Trophoblast cell (in vitro differentiated cells and primary cell): Measurements from ENCODE around the gene SLC2A14.
"Not testable (repeated sequence)": the region's sequence is repeated elsewhere in the genome, so short reads cannot be mapped to it uniquely, and the experiment has no call there.

Experiments
- DNase-seq, 2 donors: peaks; one replicate each; pipeline ENCODE4 v3.0.0-alpha.2; 2016
- H2AFZ ChIP-seq: 2 replicates; pipeline ENCODE4 v1.6.1; 2013; ENCODE audit warnings: low read length, moderate library complexity, mild to moderate bottlenecking; ENCODE audit not compliant: insufficient read depth, poor library complexity
- H2AK5ac ChIP-seq: 2 replicates; pipeline ENCODE4 v1.6.1; 2013; ENCODE audit warnings: mild to moderate bottlenecking, low read length
- H2BK120ac ChIP-seq: 2 replicates; pipeline ENCODE4 v1.6.1; 2013; ENCODE audit warnings: low read length, mild to moderate bottlenecking, moderate library complexity; ENCODE audit not compliant: insufficient read depth, poor library complexity
- H2BK12ac ChIP-seq: 2 replicates; pipeline ENCODE4 v1.6.1; 2013; ENCODE audit warnings: mild to moderate bottlenecking, low read length, moderate library complexity
- H2BK5ac ChIP-seq: 2 replicates; pipeline ENCODE4 v1.6.1; 2013; ENCODE audit warnings: low read length, low read depth, moderate library complexity, mild to moderate bottlenecking; ENCODE audit not compliant: poor library complexity
- H3K14ac ChIP-seq: 2 replicates; pipeline ENCODE4 v1.6.1; 2013; ENCODE audit warnings: mild to moderate bottlenecking, low read length
- H3K18ac ChIP-seq: 2 replicates; pipeline ENCODE4 v1.6.1; 2013; ENCODE audit warnings: mild to moderate bottlenecking, low read length
- H3K23ac ChIP-seq: 2 replicates; pipeline ENCODE4 v1.6.1; 2013; ENCODE audit warnings: low read length
- H3K27ac ChIP-seq: 2 replicates; pipeline ENCODE4 v1.5.1; 2013; ENCODE audit warnings: low read depth, mild to moderate bottlenecking, inconsistent platforms, low read length, moderate library complexity
- H3K27me3 ChIP-seq: 2 replicates; pipeline ENCODE4 v1.6.1; 2013; ENCODE audit warnings: inconsistent platforms, mild to moderate bottlenecking, low read length, moderate library complexity; ENCODE audit not compliant: insufficient read depth
- H3K36me3 ChIP-seq, 2 experiments: 1 replicate in 1 of 2; 2 replicates in 1 of 2; pipeline ENCODE4 v1.6.1; 2013; ENCODE audit warnings: low read length in 2 of 2, mild to moderate bottlenecking in 2 of 2, moderate library complexity in 1 of 2; ENCODE audit not compliant: insufficient read depth in 2 of 2, control insufficient read depth in 1 of 2
- H3K4ac ChIP-seq: 2 replicates; pipeline ENCODE4 v1.6.1; 2013; ENCODE audit warnings: low read depth, mild to moderate bottlenecking, low read length, moderate library complexity
- H3K4me1 ChIP-seq, 2 experiments: 1 replicate in 1 of 2; 2 replicates in 1 of 2; pipeline ENCODE4 v1.6.1; 2013; ENCODE audit warnings: low read length in 2 of 2, mild to moderate bottlenecking in 2 of 2, moderate library complexity in 1 of 2; ENCODE audit not compliant: insufficient read depth in 2 of 2, control insufficient read depth in 1 of 2
- H3K4me2 ChIP-seq: 2 replicates; pipeline ENCODE4 v1.6.1; 2013; ENCODE audit warnings: inconsistent platforms, mild to moderate bottlenecking, low read length, moderate library complexity
- H3K4me3 ChIP-seq: 2 replicates; pipeline ENCODE4 v1.5.1; 2013; ENCODE audit warnings: mild to moderate bottlenecking, low read depth, low read length, inconsistent platforms
- H3K79me1 ChIP-seq: one replicate; pipeline ENCODE4 v1.6.1; 2013; ENCODE audit warnings: low read length
- H3K79me2 ChIP-seq: 2 replicates; pipeline ENCODE4 v1.6.1; 2013; ENCODE audit warnings: low read length, mild to moderate bottlenecking; ENCODE audit not compliant: control insufficient read depth, insufficient read depth, poor library complexity
- H3K9ac ChIP-seq: 2 replicates; pipeline ENCODE4 v1.6.1; 2013; ENCODE audit warnings: mild to moderate bottlenecking, low read length
- H3K9me3 ChIP-seq: 2 replicates; pipeline ENCODE4 v1.6.1; 2013; ENCODE audit warnings: low read depth, mild to moderate bottlenecking, control low read depth, inconsistent platforms, low read length; ENCODE audit not compliant: insufficient read depth
- H4K12ac ChIP-seq: 2 replicates; pipeline ENCODE4 v1.6.1; 2013; ENCODE audit warnings: low read depth, mild to moderate bottlenecking, low read length, moderate library complexity
- H4K8ac ChIP-seq: 2 replicates; pipeline ENCODE4 v1.6.1; 2013; ENCODE audit warnings: low read depth, mild to moderate bottlenecking, low read length, moderate library complexity
- H4K91ac ChIP-seq: one replicate; pipeline ENCODE4 v1.6.1; 2013; ENCODE audit warnings: low read depth, mild to moderate bottlenecking, low read length, moderate library complexity
- WGBS: extraction: QIAGEN DNeasy Blood & Tissue Kit; methylation state at CpG from one replicate; pipeline ENCODE4 v1.1.7; 2013; ENCODE audit warnings: missing lambda C conversion rate; ENCODE audit not compliant: insufficient read length, insufficient coverage; ENCODE audit errors: extremely low coverage; 5-methylcytosine and 5-hydroxymethylcytosine counted together

SLC2A14 gene

DNA sequence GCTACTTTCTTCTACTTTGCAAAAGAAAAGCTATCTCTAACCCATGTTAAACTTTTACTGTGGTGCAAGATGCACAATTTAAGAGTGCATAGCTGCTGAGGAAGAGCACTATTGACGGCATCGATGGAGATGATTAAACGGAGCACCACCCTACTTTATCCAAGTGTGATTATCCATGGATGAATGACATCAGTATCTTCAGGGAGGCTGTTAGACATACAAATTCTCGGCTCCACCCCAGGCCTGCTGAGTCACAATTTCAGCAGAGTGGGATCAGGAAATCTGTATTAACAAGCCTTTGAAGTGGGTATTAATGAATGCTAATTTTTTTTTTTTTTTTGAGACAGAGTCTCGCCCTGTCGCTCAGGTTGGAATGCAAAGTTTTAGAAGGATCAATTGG, 16.2 kb downstream of the SLC2A14 start:
- Histone ChIP-seq H3K9ac (no peak overlapping the region), H3K18ac (no peak overlapping the region), H3K4ac (no peak overlapping the region), H4K8ac (no peak overlapping the region), H3K4me1 (peaks cover 6 to 12% of the 10 kb centered on the region in 2 experiments), H4K12ac (no peak overlapping the region), H3K27ac (no peak overlapping the region), H3K79me1 (peaks cover 23% of the 10 kb centered on the region), H3K4me3 (no peak overlapping the region), H3K79me2 (no peaks in the 10 kb centered on the region), H3K4me2 (no peak overlapping the region), H2BK120ac (no peak overlapping the region), H3K14ac (no peak overlapping the region), H3K27me3 (no peaks in the 10 kb centered on the region), H2BK5ac (no peak overlapping the region), H2AK5ac (no peak overlapping the region), H2AFZ (no peak overlapping the region), H3K23ac (no peak overlapping the region), H3K36me3 (peaks cover 0 to 2% of the 10 kb centered on the region in 2 experiments), H3K9me3 (no peaks in the 10 kb centered on the region), H4K91ac (no peak overlapping the region), H2BK12ac (no peak overlapping the region)
- no peak for DNase-seq
- WGBS = no CpG with 5 or more reads among the region's 6 CpGs

DNA sequence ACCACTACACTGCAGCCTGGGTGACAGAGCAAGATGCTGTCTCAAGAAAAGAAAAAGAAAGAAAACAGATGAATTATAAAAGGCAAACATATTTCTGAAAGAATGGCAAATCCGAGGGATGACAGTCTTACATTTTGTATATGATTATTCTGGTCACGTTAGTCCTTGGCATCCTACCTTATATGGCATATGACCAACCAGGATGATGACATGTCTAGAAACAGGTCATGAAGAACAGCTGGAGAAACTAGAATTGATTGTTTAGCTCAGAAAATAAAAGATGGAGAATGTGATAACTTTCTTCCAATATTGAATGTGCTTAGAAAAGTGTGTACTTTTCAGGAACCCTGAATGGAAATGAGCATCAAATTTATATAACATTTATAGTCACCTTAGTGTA, 19.2 kb downstream of the SLC2A14 start:
- Histone ChIP-seq H2BK5ac (no peak overlapping the region), H2BK120ac (no peak overlapping the region), H3K27ac (no peak overlapping the region), H3K4ac (no peak overlapping the region), H3K4me3 (no peak overlapping the region), H3K14ac (no peak overlapping the region), H3K18ac (no peak overlapping the region), H4K8ac (no peak overlapping the region), H2AK5ac (no peak overlapping the region), H2AFZ (no peak overlapping the region), H3K4me1 (peaks cover 5 to 12% of the 10 kb centered on the region in 2 experiments), H3K79me2 (no peaks in the 10 kb centered on the region), H4K91ac (no peak overlapping the region), H2BK12ac (no peak overlapping the region), H3K79me1 (peaks cover 28% of the 10 kb centered on the region), H4K12ac (no peak overlapping the region), H3K27me3 (no peaks in the 10 kb centered on the region), H3K4me2 (no peak overlapping the region), H3K9ac (no peak overlapping the region), H3K23ac (no peak overlapping the region), H3K36me3 (peaks cover 3 to 4% of the 10 kb centered on the region in 2 experiments), H3K9me3 (peaks cover 2% of the 10 kb centered on the region)
- no CpG with 5 or more reads among the region's 2 CpGs for WGBS
- no peak for DNase-seq

GRCh38 chr12:7851622-7852081, 21.1 kb downstream of the SLC2A14 start:
- not testable (repeated sequence) for H3K4me2 ChIP-seq, H2AK5ac ChIP-seq, H3K4ac ChIP-seq, H2AFZ ChIP-seq, H2BK12ac ChIP-seq, H3K9me3 ChIP-seq, H3K27me3 ChIP-seq, H3K23ac ChIP-seq, H4K91ac ChIP-seq, H3K14ac ChIP-seq, H2BK5ac ChIP-seq, H3K18ac ChIP-seq, H4K12ac ChIP-seq, H2BK120ac ChIP-seq, H3K9ac ChIP-seq, H3K79me2 ChIP-seq, H3K27ac ChIP-seq, H4K8ac ChIP-seq, H3K4me3 ChIP-seq, H3K36me3 ChIP-seq
- peak in 1 of 2 donors; percentile 91 for DNase-seq
- peaks cover 24% of the 10 kb centered on the region for H3K79me1 ChIP-seq
- peaks cover 5 to 12% of the 10 kb centered on the region in 2 experiments for H3K4me1 ChIP-seq
- WGBS = no CpG with 5 or more reads among the region's 3 CpGs

GRCh38 chr12:7850099-7850498, 22.6 kb downstream of the SLC2A14 start:
- no CpG with 5 or more reads among the region's 5 CpGs for WGBS
- H3K79me1 ChIP-seq = peaks cover 27% of the 10 kb centered on the region
- peak overlapping the region; percentile 21 for H2AK5ac ChIP-seq
- H2AFZ ChIP-seq, H3K27me3 ChIP-seq, H3K23ac ChIP-seq, H3K9me3 ChIP-seq, H3K4me2 ChIP-seq, H3K36me3 ChIP-seq, H3K4me3 ChIP-seq, H3K18ac ChIP-seq, H3K79me2 ChIP-seq, H4K12ac ChIP-seq, H3K9ac ChIP-seq, H3K4ac ChIP-seq: not testable (repeated sequence)
- H2BK120ac ChIP-seq = peak overlapping the region; percentile 91
- H3K14ac ChIP-seq = peak overlapping the region; percentile 56
- peak overlapping the region; percentile 76 for H2BK12ac ChIP-seq
- H4K91ac ChIP-seq = peak overlapping the region; percentile 92
- DNase-seq = peak; percentile 61 to 81
- peaks cover 5 to 13% of the 10 kb centered on the region in 2 experiments for H3K4me1 ChIP-seq
- H4K8ac ChIP-seq = peak overlapping the region; percentile 60
- peak overlapping the region; percentile 79 for H3K27ac ChIP-seq
- peak overlapping the region; percentile 73 for H2BK5ac ChIP-seq
